Stimulated activated CD4-positive, alpha-beta T cell treated with anti-CD3 and anti-CD28 coated beads, Interleukin-4, amount 100 ng/mL, for 1 hour (primary cell): ENCODE results near the gene BSPRY.
A peak's percentile ranks its signal among the peaks of the same experiment; 100 is the strongest.

Experiments used
- DNase-seq: peaks from one replicate; pipeline ENCODE4 v3.0.0-alpha.2; 2020

The BSPRY gene

GRCh38 chr9:113349445-113350094 is at the start of gene BSPRY:
Gene BSPRY, plus strand, starts transcription at chr9:113349541. Its CDS starts 39 bp downstream, at chr9:113349580.
- DNase-seq, result no peak

GRCh38 chr9:113299800-113300292 is 49.5 kb upstream of the BSPRY start:
- DNase-seq, result no peak

GRCh38 chr9:113301548-113301947 is 47.8 kb upstream of the BSPRY start:
- DNase-seq, result no peak

- no peak for DNase-seq
Measured at GRCh38 chr9:113302792-113303418, 46.4 kb upstream of the BSPRY start, which contains the start of gene RNF183. Gene RNF183, minus strand, starts transcription at chr9:113303376. Its CDS starts 5,192 bp downstream, at chr9:113298184.

GRCh38 chr9:113306566-113306965 is 42.8 kb upstream of the BSPRY start:
- no peak for DNase-seq

GRCh38 chr9:113307396-113307975 is 41.9 kb upstream of the BSPRY start:
- no peak for DNase-seq

- no peak for DNase-seq
Measured at GRCh38 chr9:113309204-113309813, 40.0 kb upstream of the BSPRY start.

DNA sequence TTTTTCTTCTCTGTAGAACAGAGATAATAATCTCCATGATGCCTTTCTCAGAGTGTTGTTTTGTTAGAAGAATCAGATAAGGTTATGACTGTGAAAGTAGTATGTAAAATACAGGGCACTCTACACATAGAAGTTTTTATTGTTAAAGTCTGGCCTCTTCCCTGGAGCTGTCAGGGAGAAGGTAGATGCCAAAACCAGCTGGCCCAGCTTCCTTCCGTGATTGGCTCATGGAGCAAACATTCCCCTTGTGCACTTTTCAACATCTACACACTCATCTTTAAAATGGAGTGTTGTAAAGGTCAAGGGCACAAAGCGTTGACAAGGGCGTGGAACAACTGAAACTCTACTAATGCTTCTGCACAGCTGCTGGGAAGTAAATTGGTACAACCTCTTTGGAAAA is 38.8 kb upstream of the BSPRY start:
- no peak for DNase-seq

DNA sequence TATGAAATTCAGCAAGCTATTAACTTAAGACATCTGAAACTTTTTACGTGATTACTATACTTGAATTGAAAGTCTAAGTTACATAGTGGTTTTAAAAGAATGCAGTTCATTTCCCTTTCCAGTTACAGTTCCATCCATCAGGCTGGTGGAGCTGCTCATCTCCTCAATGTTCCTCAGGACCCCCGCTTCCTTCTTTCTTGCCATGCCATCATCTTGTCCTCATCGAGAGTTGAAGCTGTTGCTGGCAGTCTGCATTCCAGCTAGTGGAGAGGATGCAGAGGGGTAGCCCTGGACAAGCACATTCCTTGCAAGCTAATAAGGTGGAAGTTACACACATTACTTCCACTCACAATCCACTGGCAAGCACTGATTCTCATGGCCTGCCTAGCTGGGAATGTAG is 37.4 kb upstream of the BSPRY start:
- DNase-seq, result no peak

DNA sequence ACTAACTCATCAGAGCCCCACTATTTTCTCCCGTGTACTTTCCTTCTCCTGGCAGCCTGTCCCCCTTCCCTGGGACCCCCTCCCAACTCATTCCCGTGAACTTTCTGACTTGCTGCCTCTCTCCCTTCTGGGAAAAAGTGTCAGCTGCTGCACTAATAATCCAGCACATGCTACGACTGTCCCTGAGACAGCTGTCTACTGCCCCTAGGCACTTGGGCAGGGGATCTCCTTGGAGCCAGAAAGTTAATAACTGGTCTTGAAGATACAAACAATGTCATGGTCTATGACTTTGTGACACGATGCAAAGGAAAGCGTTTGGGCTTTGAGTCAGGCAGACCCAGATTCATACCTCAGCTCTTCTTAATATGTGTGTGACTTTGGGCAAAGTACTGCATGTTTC is 36.1 kb upstream of the BSPRY start:
- DNase-seq, result no peak

DNA sequence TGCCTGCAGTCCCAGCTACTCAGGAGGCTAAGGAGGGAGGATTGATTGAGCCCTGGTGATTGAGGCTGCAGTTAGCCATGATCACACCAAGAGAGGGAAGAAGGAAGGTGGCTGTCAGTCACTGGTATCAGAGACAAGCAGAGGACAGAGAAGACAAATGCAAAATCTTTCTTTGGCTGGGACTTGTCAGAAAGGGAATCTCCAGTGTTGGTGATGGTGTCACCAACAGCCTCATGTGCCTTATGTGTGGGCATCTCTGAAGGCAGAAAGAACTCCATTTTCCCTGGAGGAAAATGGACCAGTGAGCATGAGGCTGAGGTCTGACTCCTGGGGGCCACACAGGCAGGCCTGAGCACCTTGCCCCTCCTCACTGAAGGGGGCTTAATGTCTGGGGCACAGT is 34.1 kb upstream of the BSPRY start:
- DNase-seq, result no peak

DNA sequence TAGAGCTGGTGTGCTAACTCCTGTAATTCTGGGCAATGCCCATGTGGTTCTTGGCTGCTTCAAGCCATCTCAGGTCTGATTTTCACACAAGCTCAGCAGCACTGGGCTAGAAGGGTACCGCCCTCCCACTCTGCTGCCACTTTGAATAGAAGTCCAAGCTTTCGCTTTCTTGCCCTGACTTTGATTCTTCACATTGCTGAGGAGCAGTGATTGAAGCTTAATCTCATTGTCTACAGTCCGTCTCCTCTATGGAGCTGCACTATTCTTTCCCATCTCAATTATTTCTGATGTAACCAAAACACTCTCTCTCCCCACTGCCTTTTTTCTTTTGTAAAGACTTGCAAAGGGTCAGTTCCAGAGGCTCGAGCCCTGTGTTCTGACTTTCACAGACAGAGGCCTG is 33.3 kb upstream of the BSPRY start:
- DNase-seq, result no peak

DNA sequence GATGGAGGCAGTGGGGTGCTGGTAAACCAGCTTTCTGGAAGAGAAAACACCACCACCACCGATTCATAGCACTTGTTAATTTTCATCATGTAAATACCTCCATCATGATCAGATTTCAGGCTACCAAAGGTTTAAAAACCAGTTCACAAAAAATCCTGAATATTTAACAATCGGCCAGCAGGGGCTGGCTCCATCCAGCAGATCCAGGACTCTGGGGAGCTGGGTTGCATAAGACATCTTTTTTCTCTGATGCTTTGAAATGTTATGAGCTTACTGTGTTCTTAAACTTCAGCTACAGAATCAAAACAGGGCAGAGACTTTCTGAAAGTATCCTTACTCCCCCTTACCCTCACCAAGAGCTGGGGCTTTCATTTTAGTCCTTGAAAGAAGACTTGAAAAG is 31.6 kb upstream of the BSPRY start:
- no peak for DNase-seq

GRCh38 chr9:113319054-113319453 is 30.3 kb upstream of the BSPRY start:
- no peak for DNase-seq

- no peak for DNase-seq
Measured at GRCh38 chr9:113320051-113320450, 29.3 kb upstream of the BSPRY start.

- no peak for DNase-seq
Measured at GRCh38 chr9:113322671-113323070, 26.7 kb upstream of the BSPRY start.

- no peak for DNase-seq
Measured at GRCh38 chr9:113326230-113326629, 23.1 kb upstream of the BSPRY start.

DNA sequence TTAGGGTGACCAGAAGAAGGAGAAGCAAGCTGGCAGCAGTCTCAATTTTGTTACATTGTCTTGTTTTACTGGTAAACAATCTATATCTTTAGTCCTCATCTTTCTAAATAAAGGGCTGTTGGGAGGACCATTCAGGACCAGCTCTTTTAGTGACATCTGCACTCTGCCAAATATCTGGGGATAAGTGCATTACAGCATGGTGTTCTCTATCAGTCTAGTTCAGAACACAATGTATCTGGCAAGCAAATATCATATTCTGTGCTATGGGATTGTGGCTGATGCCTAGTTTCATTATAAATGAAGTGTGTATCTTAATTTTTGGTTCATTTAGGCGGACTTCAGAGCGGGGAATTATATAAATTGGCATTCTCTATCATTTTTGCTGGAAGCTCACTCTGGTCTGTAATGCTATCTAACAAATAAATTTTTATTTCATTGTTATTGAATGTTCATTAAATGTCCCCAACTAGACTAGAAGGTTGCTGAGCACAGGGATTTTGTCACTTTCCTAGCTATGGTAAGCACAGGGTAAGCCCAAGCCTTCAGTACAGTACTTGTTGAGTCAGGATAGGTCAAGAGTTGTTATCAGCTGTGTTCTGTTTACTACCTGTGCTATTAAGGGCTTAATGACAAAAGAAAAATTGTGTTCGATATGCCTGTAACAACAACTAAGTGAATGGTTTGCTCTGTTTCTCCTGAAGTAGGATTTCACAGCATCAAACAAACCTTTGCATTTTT is 21.1 kb upstream of the BSPRY start:
- no peak for DNase-seq

- no peak for DNase-seq
Measured at GRCh38 chr9:113331780-113332179, 17.6 kb upstream of the BSPRY start.

- no peak for DNase-seq
Measured at GRCh38 chr9:113337714-113338113, 11.6 kb upstream of the BSPRY start.

DNA sequence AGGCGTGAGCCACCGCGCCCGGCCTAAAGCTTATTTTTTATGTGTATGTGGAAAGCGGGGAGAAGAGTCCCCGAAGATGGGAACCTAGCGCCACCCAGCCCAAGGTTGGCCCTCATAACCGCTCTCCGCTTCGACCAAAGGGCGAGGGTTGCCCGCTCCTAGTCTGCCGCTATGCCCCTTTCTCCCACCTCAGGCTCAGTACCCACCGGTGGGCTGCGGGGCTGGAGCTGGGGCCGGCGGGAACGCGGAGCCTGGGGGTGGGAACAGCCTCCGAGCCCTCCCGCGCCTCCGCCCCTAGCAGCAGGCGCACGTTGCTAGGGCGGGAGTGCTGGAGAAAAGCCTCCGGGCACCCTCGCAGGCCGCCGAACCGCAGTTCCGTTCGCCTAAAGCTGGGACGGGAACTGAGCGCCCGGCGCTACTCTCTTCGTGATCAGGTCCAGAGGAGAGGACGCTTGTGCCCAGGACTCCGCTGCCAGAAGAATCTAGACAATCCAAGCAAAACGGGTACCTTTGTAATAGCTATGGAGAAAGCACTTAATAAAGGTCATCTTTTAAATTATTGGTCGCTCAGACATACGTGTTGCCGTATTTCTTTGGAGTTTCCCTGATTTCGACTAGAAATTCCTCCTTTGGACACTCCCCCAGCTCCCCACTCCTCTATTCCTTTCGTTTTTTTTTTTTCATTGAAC is 9.2 kb upstream of the BSPRY start, which contains the start of gene WDR31:
Gene WDR31 (minus strand): TSS at position 265 of the 689 bp plus-strand sequence. CDS start 8,253 bp downstream, outside the sequence.
- peak; percentile 82 for DNase-seq

DNA sequence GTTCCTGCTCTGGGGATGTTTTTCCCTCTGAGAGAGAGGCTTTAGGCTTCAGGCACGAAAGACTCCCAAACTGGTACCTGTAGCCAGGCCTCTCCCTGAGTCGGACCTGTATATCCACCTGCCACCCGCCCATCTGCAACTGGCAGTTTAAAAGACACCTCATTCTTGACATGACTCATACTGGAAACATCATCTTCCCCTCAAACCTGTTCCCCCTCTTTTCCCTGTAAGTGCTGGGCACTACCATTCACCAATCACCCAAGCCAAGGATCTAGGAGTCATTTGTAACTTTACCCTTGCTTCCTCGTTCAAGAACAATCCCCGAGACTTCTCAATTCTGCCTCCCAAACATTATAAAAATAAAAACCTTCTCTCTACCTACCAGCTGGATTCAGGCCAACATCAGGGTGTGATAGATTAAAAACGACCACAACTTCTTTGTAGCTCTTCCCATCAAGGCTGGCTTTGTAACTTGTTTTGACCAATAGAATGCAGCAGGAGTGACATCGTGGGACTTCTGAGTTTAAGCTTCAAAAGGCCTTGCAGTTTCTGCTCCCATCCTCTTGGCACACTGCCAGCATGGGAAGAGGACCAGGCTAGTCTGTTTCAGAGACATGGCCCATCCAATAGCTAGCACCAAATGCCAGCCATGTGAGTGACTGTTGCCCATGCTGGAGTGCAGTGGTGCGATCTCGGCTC is 7.5 kb upstream of the BSPRY start:
- DNase-seq, result no peak
